HepG2 (cell line): ENCODE data around the gene LHPP. TPM values are rescaled to one million over a fixed set of nuclear protein-coding genes. Genes with fewer than 3 reads are reported as not detected.

Source experiments
- CENPT ChIP-seq: sonication (generic); formaldehyde crosslinking; IDR thresholded peaks from 2 replicates; pipeline ENCODE4 v1.8.0; 2022; ENCODE audit warnings: low read depth, mild to moderate bottlenecking, moderate library complexity, missing genetic modification reagents
- HHEX ChIP-seq: IDR thresholded peaks from 2 replicates; pipeline ENCODE4 v1.6.1; 2016; ENCODE audit warnings: control low read depth
- HOXA5 ChIP-seq: sonication (generic); formaldehyde crosslinking; IDR thresholded peaks from 2 replicates; pipeline ENCODE4 v1.4.0; 2020; ENCODE audit warnings: missing genetic modification reagents
- KDM4B ChIP-seq: sonication (generic); formaldehyde crosslinking; IDR thresholded peaks from 2 replicates; pipeline ENCODE4 v1.4.0; 2020; ENCODE audit warnings: missing genetic modification reagents
- MAX ChIP-seq: IDR thresholded peaks from 2 replicates; pipeline ENCODE4 v1.6.1; 2012; ENCODE audit warnings: inconsistent platforms
- MYC ChIP-seq: sonication (generic); formaldehyde crosslinking; IDR thresholded peaks from 2 replicates; pipeline ENCODE4 v1.9.0; 2021; ENCODE audit warnings: missing genetic modification reagents, borderline replicate concordance
- NBN ChIP-seq: fragments of 450-650 bp; conservative IDR thresholded peaks from 2 replicates; pipeline ENCODE4 v1.6.1; 2017
- ONECUT2 ChIP-seq: sonication (generic); formaldehyde crosslinking; IDR thresholded peaks from 2 replicates; pipeline ENCODE4 v1.4.0; 2020; ENCODE audit warnings: missing genetic modification reagents
- RFX3 ChIP-seq: IDR thresholded peaks from 2 replicates; pipeline ENCODE4 v1.6.1; 2016; ENCODE audit warnings: missing biosample characterization, missing genetic modification reagents
- THAP11 ChIP-seq: IDR thresholded peaks from 2 replicates; pipeline ENCODE4 v1.6.1; 2016; ENCODE audit warnings: missing biosample characterization, missing genetic modification reagents
- ZMYM3 ChIP-seq: sonication (generic); formaldehyde crosslinking; IDR thresholded peaks from 2 replicates; pipeline ENCODE4 v1.5.1; 2020; ENCODE audit warnings: mild to moderate bottlenecking, missing genetic modification reagents
- ZNF232 ChIP-seq: sonication (generic); formaldehyde crosslinking; IDR thresholded peaks from 2 replicates; pipeline ENCODE4 v1.4.0; 2020; ENCODE audit warnings: missing genetic modification reagents, borderline replicate concordance
- ZNF317 ChIP-seq: sonication (generic); formaldehyde crosslinking; IDR thresholded peaks from 2 replicates; pipeline ENCODE4 v1.5.0; 2020; ENCODE audit warnings: mild to moderate bottlenecking, missing genetic modification reagents
- ZNF335 ChIP-seq: sonication (generic); formaldehyde crosslinking; IDR thresholded peaks from 2 replicates; pipeline ENCODE4 v1.4.0; 2020; ENCODE audit warnings: missing genetic modification reagents
- ZNF451 ChIP-seq: sonication (generic); formaldehyde crosslinking; IDR thresholded peaks from 2 replicates; pipeline ENCODE4 v1.5.0; 2020; ENCODE audit warnings: mild to moderate bottlenecking, missing genetic modification reagents
- ZNF501 ChIP-seq: sonication (generic); formaldehyde crosslinking; IDR thresholded peaks from 2 replicates; pipeline ENCODE4 v1.5.1; 2020; ENCODE audit warnings: mild to moderate bottlenecking, moderate library complexity, missing genetic modification reagents
- ZNF615 ChIP-seq: sonication (generic); formaldehyde crosslinking; IDR thresholded peaks from 2 replicates; pipeline ENCODE4 v1.5.0; 2020; ENCODE audit warnings: mild to moderate bottlenecking, missing genetic modification reagents, borderline replicate concordance
- ZNF737 ChIP-seq: sonication (generic); formaldehyde crosslinking; IDR thresholded peaks from 2 replicates; pipeline ENCODE4 v1.5.0; 2020; ENCODE audit warnings: missing genetic modification reagents, mild to moderate bottlenecking, borderline replicate concordance
- ZNF761 ChIP-seq: sonication (generic); formaldehyde crosslinking; conservative IDR thresholded peaks from 2 replicates; pipeline ENCODE4 v1.4.0; 2020; ENCODE audit warnings: mild to moderate bottlenecking, missing genetic modification reagents
- ZNF878 ChIP-seq: sonication (generic); formaldehyde crosslinking; IDR thresholded peaks from 2 replicates; pipeline ENCODE4 v1.8.1; 2023; ENCODE audit warnings: mild to moderate bottlenecking, missing genetic modification reagents, moderate library complexity
- polyA plus RNA-seq, 8 experiments: library from polyadenylated mRNA; depleted of rRNA in 3 of 8; stranded (reverse) in 7 of 8; unstranded in 1 of 8; fragments of >200 nt; fragmentation: Illumina TruSeq in 4 of 8; extraction: Trizol in 4 of 8; gene quantifications; 2 replicates each; pipeline versions ENCODE4 v1.2.1 to v1.2.3, GENCODE V29; 2011 to 2016; ENCODE audit warnings: low read depth in 4 of 8, missing spikeins in 1 of 8, mixed read lengths in 1 of 8; ENCODE audit not compliant: insufficient read depth in 1 of 8
- total RNA-seq, 5 experiments: library from RNA; depleted of rRNA; stranded (reverse); fragments of >200 nt; fragmentation: Illumina TruSeq; extraction: Trizol; gene quantifications; 2 replicates each; pipeline ENCODE4 v1.2.3, GENCODE V29; 2016; ENCODE audit warnings: low read depth in 1 of 5
- TF ChIP-seq, protein P1 (sequence below): sonication (generic); formaldehyde crosslinking; IDR thresholded peaks from 2 replicates; pipeline ENCODE4 v1.4.0; 2020; ENCODE audit warnings: missing genetic modification reagents, borderline replicate concordance
- TF ChIP-seq, protein P2 (sequence below): sonication (generic); formaldehyde crosslinking; IDR thresholded peaks from 2 replicates; pipeline ENCODE4 v1.9.0; 2022; ENCODE audit warnings: low read depth, missing genetic modification reagents
- TF ChIP-seq, protein P3 (sequence below): sonication (generic); formaldehyde crosslinking; IDR thresholded peaks from 2 replicates; pipeline ENCODE4 v1.4.0; 2020; ENCODE audit warnings: missing genetic modification reagents
- TF ChIP-seq, protein P4 (sequence below): sonication (generic); formaldehyde crosslinking; IDR thresholded peaks from 2 replicates; pipeline ENCODE4 v1.9.0; 2022; ENCODE audit warnings: missing genetic modification reagents, mild to moderate bottlenecking, borderline replicate concordance

The LHPP gene
- total and polyA plus RNA-seq, 2 of the 13 experiments (the other 11 are each of a cell fraction or from before 2014, with no cell fraction given): 5.2 to 13.1 TPM

- TF ChIP-seq KDM4B (CRISPR knock-in tag) (no peak), ZNF335 (CRISPR knock-in tag) (no peak), ZNF737 (no peak), RFX3 (CRISPR knock-in tag) (no peak), ZNF501 (no peak), NBN (no peak), MAX (peak; percentile 16; the same call in 1 of the 2 replicates), HHEX (CRISPR knock-in tag) (no peak), HOXA5 (CRISPR knock-in tag) (no peak), ZNF878 (CRISPR knock-in tag) (no peak), ZMYM3 (CRISPR knock-in tag) (no peak), THAP11 (CRISPR knock-in tag) (no peak), ZNF615 (CRISPR knock-in tag) (no peak), ZNF317 (CRISPR knock-in tag) (no peak), CENPT (CRISPR knock-in tag) (no peak), MYC (CRISPR knock-in tag) (no peak), ZNF451 (CRISPR knock-in tag) (no peak), ZNF761 (no peak), ONECUT2 (CRISPR knock-in tag) (no peak), ZNF232 (no peak)
- TF ChIP-seq, protein P1, sequence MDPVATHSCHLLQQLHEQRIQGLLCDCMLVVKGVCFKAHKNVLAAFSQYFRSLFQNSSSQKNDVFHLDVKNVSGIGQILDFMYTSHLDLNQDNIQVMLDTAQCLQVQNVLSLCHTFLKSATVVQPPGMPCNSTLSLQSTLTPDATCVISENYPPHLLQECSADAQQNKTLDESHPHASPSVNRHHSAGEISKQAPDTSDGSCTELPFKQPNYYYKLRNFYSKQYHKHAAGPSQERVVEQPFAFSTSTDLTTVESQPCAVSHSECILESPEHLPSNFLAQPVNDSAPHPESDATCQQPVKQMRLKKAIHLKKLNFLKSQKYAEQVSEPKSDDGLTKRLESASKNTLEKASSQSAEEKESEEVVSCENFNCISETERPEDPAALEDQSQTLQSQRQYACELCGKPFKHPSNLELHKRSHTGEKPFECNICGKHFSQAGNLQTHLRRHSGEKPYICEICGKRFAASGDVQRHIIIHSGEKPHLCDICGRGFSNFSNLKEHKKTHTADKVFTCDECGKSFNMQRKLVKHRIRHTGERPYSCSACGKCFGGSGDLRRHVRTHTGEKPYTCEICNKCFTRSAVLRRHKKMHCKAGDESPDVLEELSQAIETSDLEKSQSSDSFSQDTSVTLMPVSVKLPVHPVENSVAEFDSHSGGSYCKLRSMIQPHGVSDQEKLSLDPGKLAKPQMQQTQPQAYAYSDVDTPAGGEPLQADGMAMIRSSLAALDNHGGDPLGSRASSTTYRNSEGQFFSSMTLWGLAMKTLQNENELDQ (CRISPR knock-in tag): no peak
- TF ChIP-seq, protein P2, sequence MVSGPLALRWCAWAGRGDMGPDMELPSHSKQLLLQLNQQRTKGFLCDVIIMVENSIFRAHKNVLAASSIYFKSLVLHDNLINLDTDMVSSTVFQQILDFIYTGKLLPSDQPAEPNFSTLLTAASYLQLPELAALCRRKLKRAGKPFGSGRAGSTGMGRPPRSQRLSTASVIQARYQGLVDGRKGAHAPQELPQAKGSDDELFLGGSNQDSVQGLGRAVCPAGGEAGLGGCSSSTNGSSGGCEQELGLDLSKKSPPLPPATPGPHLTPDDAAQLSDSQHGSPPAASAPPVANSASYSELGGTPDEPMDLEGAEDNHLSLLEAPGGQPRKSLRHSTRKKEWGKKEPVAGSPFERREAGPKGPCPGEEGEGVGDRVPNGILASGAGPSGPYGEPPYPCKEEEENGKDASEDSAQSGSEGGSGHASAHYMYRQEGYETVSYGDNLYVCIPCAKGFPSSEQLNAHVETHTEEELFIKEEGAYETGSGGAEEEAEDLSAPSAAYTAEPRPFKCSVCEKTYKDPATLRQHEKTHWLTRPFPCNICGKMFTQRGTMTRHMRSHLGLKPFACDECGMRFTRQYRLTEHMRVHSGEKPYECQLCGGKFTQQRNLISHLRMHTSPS: peak; percentile 43; the same call in 1 of the 2 replicates
- TF ChIP-seq, protein P3, sequence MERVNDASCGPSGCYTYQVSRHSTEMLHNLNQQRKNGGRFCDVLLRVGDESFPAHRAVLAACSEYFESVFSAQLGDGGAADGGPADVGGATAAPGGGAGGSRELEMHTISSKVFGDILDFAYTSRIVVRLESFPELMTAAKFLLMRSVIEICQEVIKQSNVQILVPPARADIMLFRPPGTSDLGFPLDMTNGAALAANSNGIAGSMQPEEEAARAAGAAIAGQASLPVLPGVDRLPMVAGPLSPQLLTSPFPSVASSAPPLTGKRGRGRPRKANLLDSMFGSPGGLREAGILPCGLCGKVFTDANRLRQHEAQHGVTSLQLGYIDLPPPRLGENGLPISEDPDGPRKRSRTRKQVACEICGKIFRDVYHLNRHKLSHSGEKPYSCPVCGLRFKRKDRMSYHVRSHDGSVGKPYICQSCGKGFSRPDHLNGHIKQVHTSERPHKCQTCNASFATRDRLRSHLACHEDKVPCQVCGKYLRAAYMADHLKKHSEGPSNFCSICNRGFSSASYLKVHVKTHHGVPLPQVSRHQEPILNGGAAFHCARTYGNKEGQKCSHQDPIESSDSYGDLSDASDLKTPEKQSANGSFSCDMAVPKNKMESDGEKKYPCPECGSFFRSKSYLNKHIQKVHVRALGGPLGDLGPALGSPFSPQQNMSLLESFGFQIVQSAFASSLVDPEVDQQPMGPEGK: 0 out of 2 replicates have a peak, but pooled peaks have one; percentile 44
- TF ChIP-seq, protein P4, sequence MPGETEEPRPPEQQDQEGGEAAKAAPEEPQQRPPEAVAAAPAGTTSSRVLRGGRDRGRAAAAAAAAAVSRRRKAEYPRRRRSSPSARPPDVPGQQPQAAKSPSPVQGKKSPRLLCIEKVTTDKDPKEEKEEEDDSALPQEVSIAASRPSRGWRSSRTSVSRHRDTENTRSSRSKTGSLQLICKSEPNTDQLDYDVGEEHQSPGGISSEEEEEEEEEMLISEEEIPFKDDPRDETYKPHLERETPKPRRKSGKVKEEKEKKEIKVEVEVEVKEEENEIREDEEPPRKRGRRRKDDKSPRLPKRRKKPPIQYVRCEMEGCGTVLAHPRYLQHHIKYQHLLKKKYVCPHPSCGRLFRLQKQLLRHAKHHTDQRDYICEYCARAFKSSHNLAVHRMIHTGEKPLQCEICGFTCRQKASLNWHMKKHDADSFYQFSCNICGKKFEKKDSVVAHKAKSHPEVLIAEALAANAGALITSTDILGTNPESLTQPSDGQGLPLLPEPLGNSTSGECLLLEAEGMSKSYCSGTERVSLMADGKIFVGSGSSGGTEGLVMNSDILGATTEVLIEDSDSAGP (CRISPR knock-in tag): no peak
- TF ChIP-seq, all 625 proteins: peak for 7
Measured at GRCh38 chr10:124605001-124605370, 143.4 kb downstream of the LHPP start (continued).
